DMS53 treated with DMSO at 0.1 percent for 48 hours (cell line): Measurements from ENCODE around the gene FBXL7.
"Not testable (repeated sequence)": the region's sequence is repeated elsewhere in the genome, so short reads cannot be mapped to it uniquely, and the experiment has no call there.

ENCODE experiments used
- DNase-seq: peaks from one replicate; lab custom pipeline; 2025; ENCODE audit not compliant: unreplicated experiment; lab: John Stamatoyannopoulos, UW

Gene FBXL7

DNA sequence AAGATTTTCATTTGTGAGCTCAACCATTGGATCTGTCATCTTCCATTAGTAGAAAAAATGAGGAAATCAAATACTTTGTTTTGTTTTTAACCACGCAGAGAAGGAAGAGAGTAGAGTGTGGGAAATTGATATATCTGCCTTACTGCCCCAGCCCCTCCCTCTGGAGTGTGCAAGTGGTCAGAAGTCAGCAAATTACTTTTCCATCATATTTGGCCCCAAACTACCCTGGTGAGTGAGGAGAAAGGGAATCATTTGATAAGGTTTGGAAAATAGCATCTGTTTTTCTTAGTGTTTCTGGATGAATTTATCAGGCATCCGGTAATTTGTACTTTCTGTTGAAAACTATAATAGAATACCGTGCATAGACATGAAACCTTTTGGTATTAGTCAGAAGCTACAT is 352.2 kb downstream of the FBXL7 start:
- DNase-seq: no peak

DNA sequence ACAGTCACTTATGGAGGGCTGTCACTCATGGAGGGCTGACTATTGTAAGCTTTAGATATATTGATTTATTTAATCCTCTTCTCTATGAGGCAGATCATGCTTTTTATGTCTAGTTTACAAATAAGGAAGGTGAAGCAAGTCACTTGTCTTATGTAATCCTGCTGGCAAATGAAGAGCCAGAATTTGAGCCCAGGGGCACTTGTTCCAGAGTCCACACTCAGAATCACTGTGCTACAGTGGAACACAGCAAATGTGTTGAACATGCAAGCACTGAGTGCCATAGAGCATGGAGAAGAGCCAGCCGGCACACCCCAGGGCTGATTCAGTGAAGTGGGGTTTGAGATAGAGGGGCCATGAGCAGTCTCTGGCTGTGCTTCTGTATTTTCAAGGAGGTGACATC is 353.0 kb downstream of the FBXL7 start:
- DNase-seq: no peak

DNA sequence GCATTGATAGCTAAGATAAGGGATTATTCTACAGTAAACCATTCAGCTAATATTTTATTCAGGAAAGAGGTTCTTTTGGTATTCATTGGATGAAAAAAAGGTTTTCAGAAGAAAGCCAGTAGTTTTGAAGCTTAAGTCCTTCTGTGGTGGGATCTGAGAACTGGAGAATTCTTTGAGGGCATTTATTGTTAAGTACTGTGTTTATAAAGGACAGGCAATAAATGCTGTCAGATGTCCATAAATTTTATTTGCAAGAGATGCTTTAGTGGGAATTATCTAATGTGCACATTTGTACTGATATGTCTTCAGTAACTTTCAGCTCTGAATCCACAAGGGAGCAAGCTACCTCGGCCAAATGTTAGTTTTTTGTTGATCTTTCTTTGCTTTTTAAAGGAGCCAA is 358.3 kb downstream of the FBXL7 start:
- DNase-seq: no peak

DNA sequence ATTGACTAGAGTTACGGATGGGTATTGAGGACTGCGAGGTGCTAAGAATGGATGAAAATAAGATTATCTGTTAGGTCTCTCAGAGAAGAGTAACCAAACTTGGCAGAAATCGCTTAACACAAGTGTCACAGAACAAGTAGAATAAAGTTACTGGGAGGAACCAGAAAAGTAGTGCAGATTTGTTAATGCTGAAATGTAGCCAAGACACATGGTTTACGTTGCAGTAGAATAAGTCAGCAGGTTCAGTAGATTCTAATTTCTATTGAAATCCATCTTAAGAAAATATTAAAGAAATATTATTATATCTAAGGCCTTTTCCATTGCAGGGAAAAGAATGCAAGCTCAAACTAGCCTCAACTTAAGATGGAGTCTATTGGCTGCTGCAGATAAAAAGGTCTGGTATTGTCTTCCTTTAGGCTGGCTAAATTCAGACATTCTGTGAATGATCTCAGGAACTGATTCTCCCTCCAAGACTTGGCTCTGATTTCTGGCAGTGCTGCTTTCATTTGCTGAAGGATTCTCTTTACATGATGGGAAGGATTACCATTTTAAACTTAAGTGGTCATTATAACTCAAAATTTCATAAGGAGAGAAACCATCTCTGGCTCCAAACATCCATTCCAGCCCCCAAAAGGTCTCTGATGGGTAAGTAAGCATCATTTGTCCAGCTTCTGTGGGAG is 364.7 kb downstream of the FBXL7 start:
- DNase-seq: no peak

DNA sequence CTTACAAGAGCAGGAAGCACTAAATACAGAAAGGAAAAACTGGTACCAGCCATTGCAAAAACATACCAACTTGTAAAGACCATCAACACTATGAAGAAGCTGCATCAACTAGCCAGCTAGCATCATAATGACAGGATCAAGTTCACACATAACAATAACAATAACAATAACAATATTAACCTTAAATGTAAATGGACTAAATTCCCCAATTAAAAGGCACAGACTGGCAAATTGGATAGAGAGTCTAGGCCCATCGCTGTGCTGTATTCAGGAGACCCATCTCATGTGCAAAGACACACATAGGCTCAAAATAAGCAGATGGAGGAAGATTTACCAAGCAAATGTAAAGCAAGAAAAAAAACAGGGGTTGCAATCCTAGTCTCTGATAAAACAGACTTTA is 372.3 kb downstream of the FBXL7 start:
- not testable (repeated sequence) for DNase-seq

DNA sequence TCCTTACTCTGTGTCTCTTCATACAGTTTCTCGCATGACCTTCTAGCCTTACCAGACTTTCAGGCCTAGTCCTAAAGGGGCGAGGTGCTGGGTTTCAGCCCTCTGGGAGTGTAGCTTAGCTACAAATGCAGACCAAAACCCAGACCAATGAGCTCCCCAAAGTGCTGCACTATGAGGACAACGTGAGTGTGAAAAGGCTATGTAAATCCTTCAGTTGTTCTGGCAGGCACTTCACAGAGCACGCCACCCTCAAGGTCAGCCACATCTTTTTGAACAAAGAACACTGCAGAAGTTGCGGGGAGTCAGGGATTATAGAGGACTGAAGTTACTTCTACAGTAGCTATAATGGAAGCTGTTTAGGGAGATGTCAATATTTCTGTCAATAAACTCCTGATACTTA is 377.9 kb downstream of the FBXL7 start:
- no peak for DNase-seq

DNA sequence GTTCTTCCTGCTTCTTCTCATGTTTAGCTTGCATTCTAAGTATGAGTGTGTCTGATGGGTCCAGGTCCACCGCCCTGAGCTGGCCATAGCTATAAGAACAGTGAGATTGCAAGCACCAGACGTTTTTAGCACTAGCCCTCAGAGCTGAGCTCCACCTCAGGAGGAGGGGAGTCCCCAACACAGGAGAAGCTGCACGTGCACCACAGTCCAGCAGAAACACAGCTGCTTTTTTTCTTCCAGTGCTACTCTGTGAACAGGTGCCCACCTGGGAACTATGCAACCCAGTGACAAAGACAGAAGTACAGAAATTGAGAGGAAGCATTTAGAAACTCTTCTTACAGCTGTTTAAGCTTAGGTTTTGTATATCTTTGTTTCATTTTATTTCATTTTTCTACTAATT is 380.2 kb downstream of the FBXL7 start:
- no peak for DNase-seq

DNA sequence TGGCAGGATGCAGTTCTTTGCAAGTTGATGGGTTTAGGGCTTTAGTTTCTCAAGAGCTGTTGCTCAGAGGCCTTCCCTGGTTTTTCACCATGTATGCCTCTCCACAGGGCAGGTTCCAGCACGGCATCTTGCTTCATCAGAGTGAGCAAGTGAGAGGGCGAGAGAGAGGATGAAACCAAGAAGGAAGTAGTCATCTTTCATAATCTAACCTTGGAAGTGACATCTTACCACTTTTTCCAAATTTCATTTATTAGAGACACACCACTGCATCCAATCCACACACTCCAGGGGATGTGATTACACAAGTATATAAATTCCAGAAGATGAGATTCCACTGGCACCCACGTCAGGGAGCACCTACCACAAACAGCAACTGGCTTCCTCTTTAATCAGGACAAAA is 385.2 kb downstream of the FBXL7 start:
- no peak for DNase-seq

DNA sequence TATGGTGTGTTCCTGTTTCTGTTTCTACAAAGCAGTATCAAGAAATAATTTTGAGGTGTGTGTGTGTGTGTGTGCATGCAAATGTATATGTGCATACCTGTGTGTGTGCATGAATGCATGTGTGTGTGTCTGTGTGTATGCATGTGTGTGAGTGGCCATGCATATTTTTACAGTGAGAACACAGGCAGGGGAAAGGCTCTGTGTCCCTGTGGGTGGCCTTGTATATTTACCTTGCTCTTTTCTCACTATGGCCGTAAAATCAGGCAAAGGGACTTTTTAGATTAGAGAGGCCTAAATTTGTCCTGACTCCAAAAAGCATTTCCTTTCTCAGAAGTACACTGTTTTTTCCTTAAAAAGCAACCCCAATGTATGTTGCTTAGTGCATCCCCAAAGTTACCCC is 386.2 kb downstream of the FBXL7 start:
- no peak for DNase-seq

DNA sequence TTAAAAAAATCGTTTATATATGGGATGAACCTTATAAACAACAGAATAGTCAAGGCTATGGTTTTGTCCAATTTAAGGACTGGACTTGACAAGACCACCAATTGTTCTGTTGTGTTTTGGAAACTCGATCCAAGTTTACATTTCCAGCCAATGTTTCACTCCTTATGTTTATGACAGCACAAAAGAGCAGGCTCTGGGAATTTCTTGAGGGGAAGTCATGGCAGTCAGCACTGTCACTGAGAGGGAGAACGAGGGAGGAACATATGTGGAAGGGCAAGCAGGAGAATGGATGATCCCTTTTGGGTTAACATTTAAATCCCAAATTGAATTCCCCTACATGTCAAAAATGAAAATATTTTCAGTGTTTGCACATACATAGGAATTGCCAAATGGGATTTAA is 387.1 kb downstream of the FBXL7 start:
- DNase-seq: no peak

DNA sequence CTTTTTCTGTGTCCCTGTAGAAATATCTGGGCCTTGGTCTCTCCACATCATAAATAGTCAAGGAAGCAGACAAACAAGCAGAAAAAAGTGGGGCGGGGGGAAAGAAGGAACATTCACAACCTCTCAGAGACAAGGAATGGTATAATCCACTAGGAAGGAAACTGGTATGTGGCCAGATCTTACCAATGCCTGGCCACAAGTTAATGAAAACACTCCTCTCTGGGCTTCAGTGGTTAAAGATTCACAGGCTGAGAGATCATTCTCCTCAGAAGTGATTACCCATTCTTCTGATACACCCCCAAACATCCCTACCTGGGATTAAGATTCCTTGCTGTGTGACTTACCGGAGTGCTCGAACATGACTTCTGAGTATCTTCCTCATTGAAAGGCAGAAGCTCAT is 389.0 kb downstream of the FBXL7 start:
- no peak for DNase-seq

DNA sequence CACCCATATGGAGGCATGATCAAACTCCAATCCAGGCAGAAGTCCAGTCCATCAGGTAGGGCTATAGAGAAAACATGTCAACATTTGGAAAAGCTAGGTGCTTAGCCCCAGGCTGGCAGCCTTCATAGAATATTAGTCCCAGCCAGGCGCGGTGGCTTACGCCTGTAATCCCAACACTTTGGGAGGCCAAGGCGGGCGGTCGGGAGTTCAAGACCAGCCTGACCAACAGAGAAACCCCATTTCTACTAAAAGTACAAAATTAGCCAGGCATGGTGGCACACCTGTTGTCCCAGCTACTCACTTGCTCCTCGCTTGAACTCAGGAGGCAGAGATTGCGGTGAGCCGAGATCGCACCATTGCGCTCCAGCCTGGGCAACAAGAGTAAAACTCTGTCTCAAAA is 393.9 kb downstream of the FBXL7 start:
- DNase-seq: no peak

DNA sequence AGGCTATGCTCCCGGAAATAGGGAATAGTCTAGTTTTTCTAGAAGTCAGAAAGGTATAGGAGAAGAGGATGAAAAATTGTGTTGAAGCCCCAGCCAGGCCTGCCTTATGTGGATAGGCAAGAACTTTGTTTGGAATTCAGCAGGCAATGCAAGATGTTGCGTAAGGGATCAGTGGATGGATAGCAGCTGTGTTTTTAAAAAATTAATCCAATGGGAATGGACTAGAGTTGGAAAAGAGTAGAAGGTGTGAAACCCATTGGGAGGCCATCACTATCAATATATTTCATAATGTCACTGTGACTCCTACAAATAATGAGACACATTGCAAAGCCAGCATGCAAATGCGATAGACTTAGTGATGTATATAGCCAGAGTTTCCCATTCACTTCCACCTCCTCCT is 397.7 kb downstream of the FBXL7 start:
- DNase-seq: no peak

DNA sequence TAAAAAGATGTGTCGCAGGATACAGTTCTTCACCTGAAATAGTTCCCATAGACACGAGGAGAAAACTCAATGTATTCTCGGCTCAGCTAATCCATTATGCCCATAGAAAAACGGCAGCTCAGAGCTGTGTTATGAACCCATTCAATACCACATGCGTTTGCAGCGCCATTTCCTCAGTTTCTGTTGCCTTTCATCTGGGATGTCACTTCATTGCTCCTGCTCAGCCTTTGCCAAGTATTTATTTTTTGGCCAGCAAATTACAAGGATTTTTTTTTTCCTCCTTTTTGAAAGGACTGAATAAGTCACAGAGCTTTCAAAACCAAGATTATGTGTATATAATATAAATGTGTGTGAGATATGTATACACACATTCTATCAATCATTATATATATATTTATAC is 398.7 kb downstream of the FBXL7 start:
- DNase-seq: no peak

DNA sequence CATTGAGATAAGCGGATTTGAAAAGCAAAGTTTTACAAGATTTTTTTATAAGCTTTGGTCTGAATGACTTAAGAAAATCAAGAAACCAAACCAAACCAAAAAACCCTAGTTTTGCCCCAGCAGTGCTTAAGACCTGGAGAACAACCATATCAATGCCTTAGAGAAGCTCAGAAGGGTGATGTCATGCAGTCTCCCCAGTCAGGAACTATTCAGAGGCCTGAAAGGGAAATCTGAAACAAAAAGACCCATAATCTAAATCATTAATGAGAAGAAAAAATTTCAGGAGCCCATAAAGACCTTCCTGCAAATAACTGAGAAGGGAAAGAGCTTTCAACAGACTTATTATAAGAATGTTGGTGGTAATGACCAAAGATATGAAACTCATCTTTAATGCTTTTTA is 399.5 kb downstream of the FBXL7 start:
- no peak for DNase-seq

DNA sequence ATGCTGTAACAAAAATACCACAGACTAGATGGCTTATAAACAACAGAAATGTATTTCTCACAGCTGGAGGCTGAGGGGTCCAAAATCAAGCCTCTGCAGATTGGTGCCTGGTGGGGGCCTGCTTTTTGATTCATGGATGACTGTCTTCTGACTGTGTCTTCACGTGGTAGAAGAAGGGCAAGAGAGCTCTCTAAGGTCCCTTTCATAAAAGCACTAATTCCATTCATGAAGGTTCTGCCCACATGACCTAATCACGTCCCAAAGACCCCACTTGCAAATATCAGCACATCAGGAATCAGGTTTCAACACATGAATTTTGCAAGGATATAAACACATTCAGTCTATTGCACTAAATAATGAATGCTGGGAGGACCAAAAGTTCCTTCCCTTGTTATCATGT is 401.2 kb downstream of the FBXL7 start:
- DNase-seq: no peak

DNA sequence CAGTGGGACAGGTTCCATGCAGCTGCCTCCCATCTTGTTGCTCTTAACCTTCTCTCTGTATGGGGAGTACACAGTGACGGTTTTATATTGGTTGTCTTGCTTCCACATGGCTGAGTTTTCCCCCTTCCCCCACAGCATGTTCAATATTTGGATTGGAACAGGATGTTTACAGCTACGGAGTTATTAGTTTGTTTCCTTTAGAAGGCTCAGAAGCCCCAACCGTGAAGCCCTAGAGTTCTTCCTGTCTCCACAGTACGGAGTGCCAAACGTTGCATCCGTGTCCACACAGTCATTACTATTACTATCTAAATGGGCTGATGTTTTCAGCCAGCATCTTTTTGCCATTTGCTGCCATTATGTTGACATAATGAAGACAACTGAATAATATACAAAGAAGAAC is 402.1 kb downstream of the FBXL7 start:
- DNase-seq: peak; percentile 4

DNA sequence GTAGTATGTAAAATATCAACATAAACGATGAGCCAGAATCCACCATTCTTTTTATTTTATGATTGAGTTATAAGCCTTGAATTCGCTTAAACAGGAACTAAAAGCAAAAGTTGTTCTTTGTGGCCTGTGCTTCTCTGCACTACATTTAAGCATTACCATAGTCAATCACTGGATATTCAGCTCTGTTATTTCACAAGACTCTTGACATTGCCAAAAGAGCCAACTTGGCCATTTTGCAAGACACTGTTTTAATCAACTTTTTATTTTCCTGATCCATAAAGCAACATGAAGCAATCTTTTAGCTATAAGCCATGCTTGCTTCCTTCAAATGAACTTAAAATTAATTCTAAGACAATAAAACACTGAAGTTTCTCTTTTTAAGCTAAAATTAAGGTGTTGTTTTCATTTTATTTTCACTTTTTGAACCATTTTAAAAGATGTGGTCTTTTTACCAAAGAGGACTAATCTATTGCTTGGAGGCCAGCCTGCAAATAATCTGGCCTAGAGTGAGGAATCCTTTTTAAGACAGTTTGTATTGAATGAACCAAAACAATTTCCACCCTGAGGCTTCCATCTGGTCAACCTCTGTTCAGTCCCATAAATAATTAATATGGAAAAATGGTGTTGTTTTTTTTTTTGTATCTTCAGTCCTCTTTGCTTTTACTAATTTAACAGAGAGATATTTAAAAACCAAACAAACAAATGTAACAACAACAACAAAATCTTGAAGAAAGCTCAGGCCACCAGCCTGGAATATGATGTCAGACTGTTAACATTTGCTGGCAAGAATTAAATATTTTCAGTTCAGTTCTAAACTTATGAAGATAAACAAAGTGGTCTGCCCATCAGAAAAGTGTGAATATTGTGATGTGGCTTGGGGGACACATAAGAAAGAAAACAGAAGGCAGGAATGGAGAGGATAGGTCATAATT is 405.2 kb downstream of the FBXL7 start:
- DNase-seq: no peak

DNA sequence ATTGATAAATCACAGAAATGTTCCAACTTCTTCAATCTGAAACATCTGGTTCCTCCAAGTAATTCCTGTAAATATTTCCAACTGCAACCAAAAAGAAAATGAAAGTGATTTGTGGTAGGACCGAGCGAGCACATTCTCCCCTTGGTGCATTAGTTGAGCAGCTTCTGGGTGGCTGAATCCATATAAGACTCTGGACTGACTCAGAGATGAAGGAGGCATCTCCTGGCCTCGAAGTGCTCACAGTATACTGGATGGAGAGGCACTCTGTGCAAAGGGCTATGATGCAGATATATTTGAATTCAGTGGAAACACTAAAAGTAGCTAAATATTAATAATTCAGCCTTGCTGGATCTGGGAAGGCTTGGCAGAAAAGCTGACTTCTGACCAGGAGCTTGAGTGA is 414.7 kb downstream of the FBXL7 start:
- DNase-seq: no peak

DNA sequence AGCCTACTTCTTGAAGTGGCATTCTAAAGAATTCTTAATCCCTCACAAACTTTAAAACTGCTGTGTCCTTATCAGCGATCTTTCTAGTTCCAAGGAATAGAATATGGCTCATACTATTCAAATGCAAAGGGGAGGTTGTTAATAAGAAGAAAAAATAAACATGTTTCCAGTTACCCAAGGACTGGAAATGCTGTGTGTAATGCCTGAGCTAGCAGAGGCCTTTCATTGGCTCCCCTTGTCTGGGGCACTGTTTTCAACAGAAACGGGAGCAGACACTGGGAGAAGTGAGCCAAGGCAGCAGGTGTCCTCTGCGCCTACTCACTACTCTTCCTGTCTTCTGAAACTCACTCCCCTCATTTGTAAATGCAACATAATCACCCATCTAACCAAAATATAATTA is 426.6 kb downstream of the FBXL7 start:
- no peak for DNase-seq

DNA sequence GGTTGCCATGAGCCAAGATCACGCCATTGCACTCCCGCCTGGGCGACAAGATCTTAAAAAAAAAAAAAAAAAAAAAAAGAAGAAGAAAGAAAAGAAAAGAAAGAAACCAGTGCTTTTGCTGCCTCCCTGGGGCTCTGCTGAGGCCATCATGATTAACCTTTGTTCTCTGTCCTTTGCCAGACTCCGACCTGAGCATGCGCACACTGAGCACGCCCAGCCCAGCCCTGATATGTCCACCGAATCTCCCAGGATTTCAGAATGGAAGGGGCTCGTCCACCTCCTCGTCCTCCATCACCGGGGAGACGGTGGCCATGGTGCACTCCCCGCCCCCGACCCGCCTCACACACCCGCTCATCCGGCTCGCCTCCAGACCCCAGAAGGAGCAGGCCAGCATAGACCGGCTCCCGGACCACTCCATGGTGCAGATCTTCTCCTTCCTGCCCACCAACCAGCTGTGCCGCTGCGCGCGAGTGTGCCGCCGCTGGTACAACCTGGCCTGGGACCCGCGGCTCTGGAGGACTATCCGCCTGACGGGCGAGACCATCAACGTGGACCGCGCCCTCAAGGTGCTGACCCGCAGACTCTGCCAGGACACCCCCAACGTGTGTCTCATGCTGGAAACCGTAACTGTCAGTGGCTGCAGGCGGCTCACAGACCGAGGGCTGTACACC is 427.9 kb downstream of the FBXL7 start:
- DNase-seq: no peak
